Cardiac septum (tissue), 1 donor: ENCODE measurements around the gene PLAU. TPM values are rescaled to one million over a fixed set of nuclear protein-coding genes. Genes with fewer than 3 reads are reported as not detected.
A peak's percentile ranks its signal among the peaks of the same experiment; 100 is the strongest.

ENCODE experiments used
- DNase-seq: peaks from one replicate; pipeline ENCODE4 v3.0.0-alpha.2; 2020; ENCODE audit warnings: low spot score
- intact Hi-C: fragments of 100-400 bp; cut with DNase I; formaldehyde crosslinking; loops from one replicate; pipeline ENCODE4 v1.14.0; 2022
- total RNA-seq: library from RNA; stranded (reverse); fragmentation: NEBNext Ultra II Directional; extraction: Animal tissue kit (Norgen Biotek cat#: 25700); gene quantifications from one replicate; pipeline ENCODE4 v1.2.1, GENCODE V29; 2021
- donor health status: DM: no; HTN: no; CAD: no.

The PLAU gene
- total RNA-seq, 1 donor from 2014 or later = 15.3 TPM

DNA sequence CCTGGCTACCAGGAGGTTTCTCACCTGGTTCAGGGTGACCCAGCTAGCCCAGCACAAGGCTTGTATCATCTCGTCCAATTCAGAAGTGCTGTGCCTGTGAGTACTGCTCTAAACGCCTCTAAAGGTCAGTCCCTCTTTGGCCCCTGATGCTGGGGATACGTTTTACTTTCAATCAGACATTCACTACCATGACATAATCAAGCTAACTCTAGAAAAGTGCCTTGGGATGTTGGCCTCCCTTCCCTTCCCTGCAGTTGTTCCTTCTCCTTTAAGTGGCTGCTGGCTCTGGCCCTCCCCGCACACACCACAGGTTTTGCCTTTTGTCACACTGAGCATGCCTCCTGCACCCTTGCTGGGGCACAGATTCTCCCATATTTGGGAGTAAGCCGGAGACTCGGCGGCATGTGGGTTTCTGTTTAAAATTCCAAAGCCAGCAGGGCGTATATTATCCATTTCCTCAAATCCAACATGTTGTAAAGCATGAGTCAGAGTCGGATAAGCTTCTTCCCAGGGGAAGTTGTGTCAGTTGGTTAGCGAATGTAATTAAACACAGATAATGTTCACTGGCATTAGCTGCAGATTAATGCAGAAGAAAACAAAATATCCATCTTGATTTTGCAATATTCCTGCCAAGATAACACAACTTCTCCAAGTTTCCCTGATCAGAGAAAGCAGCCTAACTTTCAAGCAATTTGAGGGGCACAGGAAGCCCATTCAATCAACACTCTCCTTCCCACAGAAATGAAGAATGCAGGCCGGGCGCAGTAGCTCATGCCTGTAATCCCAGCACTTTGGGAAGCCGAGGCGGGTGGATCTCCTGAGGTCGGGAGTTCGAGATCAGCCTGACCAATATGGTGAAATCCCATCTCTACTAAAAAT is 55.2 kb downstream of the PLAU start:
- DNase-seq = peak; percentile 85
- intact Hi-C loops = loop anchor here (2.0 kb wide), 1 partner anchor 31 kb away; no protein-coding TSS in a partner anchor

DNA sequence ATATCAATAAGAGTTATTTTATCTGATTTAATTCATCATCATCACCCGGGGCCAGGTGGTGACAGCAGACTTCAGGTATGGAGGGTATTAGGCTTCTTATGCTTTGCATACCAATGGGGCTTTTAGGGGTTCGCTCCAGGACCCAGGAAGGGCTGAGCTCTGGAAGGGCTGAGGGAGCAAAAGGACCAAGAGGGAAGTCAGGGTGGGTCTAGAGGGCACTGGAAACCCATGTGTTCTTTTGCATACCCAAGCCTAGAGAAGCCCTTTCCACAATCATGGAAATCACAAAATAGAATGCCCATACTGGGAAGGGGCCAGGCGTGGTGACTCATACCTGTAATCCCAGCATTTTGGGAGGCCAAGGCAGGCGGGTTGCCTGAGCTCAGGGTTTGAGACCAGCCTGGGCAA is 56.1 kb downstream of the PLAU start:
- DNase-seq = no peak
- intact Hi-C loops = loop anchor here (2.0 kb wide), 1 partner anchor 30 kb away; no protein-coding TSS in a partner anchor

Other genes with a start within 250 kb of the PLAU start
- 5.2 TPM for gene AGAP5, start 213.0 kb upstream of the PLAU start, total RNA-seq
- gene SEC24C, start 166.8 kb upstream of the PLAU start, total RNA-seq = 55.1 TPM
- gene CHCHD1, start 129.1 kb upstream of the PLAU start, total RNA-seq = 19.5 TPM
- 57.1 TPM for gene ZSWIM8, start 125.5 kb upstream of the PLAU start, total RNA-seq
- 16.0 TPM for gene NDST2, start 99.5 kb upstream of the PLAU start, total RNA-seq
- gene CAMK2G, start 36.6 kb upstream of the PLAU start, total RNA-seq = 12.7 TPM
- 284 TPM for gene VCL, start 87.0 kb downstream of the PLAU start, total RNA-seq
- 30.8 TPM for gene AP3M1, start 239.7 kb downstream of the PLAU start, total RNA-seq
- 28.0 TPM for gene ADK, start 240.1 kb downstream of the PLAU start, total RNA-seq